Osteocyte (in vitro differentiated cells): ENCODE results near the gene EPB42. TPM values are rescaled to one million over a fixed set of nuclear protein-coding genes. Genes with fewer than 3 reads are reported as not detected.

Experiments
- DNase-seq: peaks from one replicate; pipeline ENCODE4 v3.0.0; 2021; ENCODE audit warnings: mixed read lengths; ENCODE audit not compliant: unreplicated experiment; ENCODE audit errors: extremely low spot score
- H3K27ac Mint-ChIP-seq: one replicate; pipeline ENCODE4 v1.8.0; 2021; ENCODE audit warnings: mild to moderate bottlenecking, mixed read lengths; ENCODE audit not compliant: unreplicated experiment
- H3K27me3 Mint-ChIP-seq: one replicate; pipeline ENCODE4 v1.8.0; 2021; ENCODE audit warnings: mixed read lengths; ENCODE audit not compliant: unreplicated experiment
- H3K36me3 Mint-ChIP-seq: one replicate; pipeline ENCODE4 v1.8.0; 2021; ENCODE audit warnings: mixed read lengths; ENCODE audit not compliant: unreplicated experiment
- H3K4me1 Mint-ChIP-seq: one replicate; pipeline ENCODE4 v1.8.0; 2021; ENCODE audit warnings: mixed read lengths; ENCODE audit not compliant: unreplicated experiment
- H3K4me3 Mint-ChIP-seq: one replicate; pipeline ENCODE4 v1.8.0; 2021; ENCODE audit warnings: mild to moderate bottlenecking, moderate library complexity, mixed read lengths; ENCODE audit not compliant: unreplicated experiment
- H3K9me3 Mint-ChIP-seq: one replicate; pipeline ENCODE4 v1.8.0; 2021; ENCODE audit warnings: mixed read lengths; ENCODE audit not compliant: unreplicated experiment
- CTCF ChIP-seq: fragments of 200-600 bp; sonication (generic); IDR thresholded peaks from 2 replicates; pipeline ENCODE4 v1.5.0; 2021; ENCODE audit warnings: antibody characterized with exemption, mild to moderate bottlenecking, moderate library complexity
- long read RNA-seq: library from polyadenylated mRNA; unstranded; transcript quantifications from one replicate; pipeline ENCODE4 v2.0.0, GENCODE V29; 2021
- total RNA-seq: library from RNA; stranded (reverse); gene quantifications from 2 replicates; pipeline ENCODE4 v1.2.1, GENCODE V29; 2021

EPB42 gene
- total RNA-seq, result not detected in 2 replicates
- long read RNA-seq, result 0 reads

- DNase-seq, result no peak
- TF ChIP-seq CTCF, result no peak
- H3K27me3 Mint-ChIP-seq, result peaks cover 45% of the 10 kb centered on the region
- no peak within 1 kb of the TSS for H3K4me3 Mint-ChIP-seq
- no peaks in the 10 kb centered on the region for H3K9me3 Mint-ChIP-seq
- H3K27ac Mint-ChIP-seq, result no peak within 1 kb of the TSS
- H3K36me3 Mint-ChIP-seq, result no peaks in the 10 kb centered on the region
- peaks cover 15% of the 10 kb centered on the region for H3K4me1 Mint-ChIP-seq
Measured at GRCh38 chr15:43220991-43221403, at the start of gene EPB42. Gene EPB42 (minus strand): TSS chr15:43221018. CDS start chr15:43220825, 193 bp downstream.

DNA sequence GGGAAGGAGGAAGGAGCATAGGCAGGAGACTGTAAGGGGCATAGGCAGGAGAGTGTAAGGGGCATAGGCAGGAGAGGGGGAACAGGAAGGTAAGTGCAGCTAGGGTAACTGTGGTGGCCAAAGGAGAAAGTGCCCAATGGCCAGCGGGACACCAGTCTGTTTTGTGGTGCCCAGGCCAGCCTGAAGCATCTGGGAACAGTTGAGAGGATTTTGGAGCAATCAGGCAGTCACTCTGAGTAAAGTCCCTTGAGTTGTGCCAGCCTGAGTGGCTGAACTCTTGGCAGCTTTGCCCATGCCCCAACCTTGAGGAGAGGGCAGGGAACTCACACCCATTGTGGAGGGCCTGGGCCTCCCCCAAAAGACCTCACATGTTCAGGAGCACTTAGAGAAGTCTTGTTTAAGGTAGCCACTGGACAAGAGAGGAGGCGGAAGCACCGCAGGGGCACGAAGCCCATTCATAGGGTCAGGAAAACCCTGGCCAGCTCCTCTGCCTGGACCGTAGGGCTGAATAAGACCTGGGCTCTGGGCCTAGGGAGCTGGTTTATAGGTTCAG lies 49.4 kb upstream of the EPB42 start:
- H3K9me3 Mint-ChIP-seq, result no peaks in the 10 kb centered on the region
- H3K4me1 Mint-ChIP-seq, result no peaks in the 10 kb centered on the region
- no peak for TF ChIP-seq CTCF
- DNase-seq, result peak; percentile 64
- H3K27ac Mint-ChIP-seq, result no peak overlapping the region
- no peak overlapping the region for H3K4me3 Mint-ChIP-seq
- peaks cover 60% of the 10 kb centered on the region for H3K27me3 Mint-ChIP-seq
- no peaks in the 10 kb centered on the region for H3K36me3 Mint-ChIP-seq

DNA sequence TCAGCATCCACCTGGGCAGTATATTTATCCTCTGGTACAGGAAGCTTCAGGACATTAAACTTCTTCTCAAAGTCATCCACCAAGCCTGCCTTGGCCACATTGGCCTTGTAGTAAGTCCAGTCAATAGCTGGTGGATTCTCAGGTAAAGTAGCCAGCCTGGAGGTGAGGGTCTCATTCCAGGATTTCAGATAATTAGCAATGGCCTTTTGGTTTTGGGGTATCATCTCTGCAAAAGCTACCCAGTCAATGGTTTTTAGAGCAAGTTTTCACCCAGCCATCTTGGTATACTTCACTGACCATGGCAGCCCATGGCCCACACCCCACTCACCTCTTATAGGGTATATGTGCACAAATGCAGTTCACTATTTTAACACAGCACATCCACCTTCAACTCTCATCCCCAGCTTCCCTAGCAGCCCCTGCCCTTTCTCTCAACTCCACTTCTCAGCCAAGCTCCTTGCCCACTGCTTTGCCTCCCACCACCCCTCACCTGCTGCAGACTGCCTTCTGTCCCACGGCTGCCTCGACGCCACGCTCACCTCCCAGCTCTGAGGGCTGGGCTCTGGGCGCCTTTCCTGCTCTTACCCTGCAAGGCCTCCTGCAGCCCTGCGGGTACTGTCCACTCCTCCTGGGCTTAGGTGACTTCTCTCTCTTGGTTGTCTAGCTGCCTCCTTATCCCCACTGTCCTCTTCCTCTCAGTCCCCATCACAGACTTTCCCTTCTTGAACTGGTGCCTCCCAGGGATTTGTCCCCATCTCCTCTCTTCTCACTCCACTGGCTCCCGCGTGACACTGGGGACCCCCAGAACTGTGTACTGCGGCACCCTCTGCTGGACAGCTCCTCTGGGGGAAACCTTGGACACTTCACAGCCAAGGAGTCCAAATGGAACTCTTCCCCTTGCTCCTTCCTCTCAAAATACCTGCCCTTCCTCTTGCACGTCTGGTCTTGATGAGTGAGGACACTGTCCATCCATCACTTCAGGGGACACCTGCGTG lies 47.6 kb upstream of the EPB42 start:
- Mint-ChIP-seq H3K27ac (no peak overlapping the region), H3K4me1 (no peaks in the 10 kb centered on the region), H3K36me3 (no peaks in the 10 kb centered on the region), H3K4me3 (no peak overlapping the region), H3K9me3 (no peaks in the 10 kb centered on the region), H3K27me3 (peaks cover 63% of the 10 kb centered on the region)
- peak; percentile 83 for DNase-seq
- peak; percentile 46 for TF ChIP-seq CTCF

- H3K4me3 Mint-ChIP-seq, result no peak overlapping the region
- no peak for TF ChIP-seq CTCF
- no peaks in the 10 kb centered on the region for H3K36me3 Mint-ChIP-seq
- peaks cover 72% of the 10 kb centered on the region for H3K27me3 Mint-ChIP-seq
- no peak overlapping the region for H3K27ac Mint-ChIP-seq
- no peaks in the 10 kb centered on the region for H3K4me1 Mint-ChIP-seq
- H3K9me3 Mint-ChIP-seq, result no peaks in the 10 kb centered on the region
- DNase-seq, result peak; percentile 53
Measured at GRCh38 chr15:43267439-43267838, 46.6 kb upstream of the EPB42 start.

GRCh38 chr15:43266834-43267233 lies 46.0 kb upstream of the EPB42 start, which contains the start of gene TGM5:
Gene TGM5 (minus strand): TSS chr15:43266928. CDS start chr15:43266849, 79 bp downstream.
- no peak for TF ChIP-seq CTCF
- DNase-seq, result peak; percentile 80
- Mint-ChIP-seq H3K9me3 (no peaks in the 10 kb centered on the region), H3K27me3 (peaks cover 72% of the 10 kb centered on the region), H3K4me3 (no peak within 1 kb of the TSS), H3K36me3 (no peaks in the 10 kb centered on the region), H3K27ac (no peak within 1 kb of the TSS), H3K4me1 (no peaks in the 10 kb centered on the region)
